T-helper 1 cell treated with Interleukin-12 subunit alpha and Interleukin-12 subunit beta and Interleukin-4 antibody, amounts not matched to agents 30 ng/mL and 1 ng/mL, for 36 hours (primary cell): ENCODE results near the gene WDR62. TPM values are rescaled to one million over a fixed set of nuclear protein-coding genes. Genes with fewer than 3 reads are reported as not detected.

Source experiments
- intact Hi-C: fragments of 100-400 bp; cut with micrococcal nuclease; formaldehyde crosslinking; loops from one replicate; pipeline ENCODE4 v1.15.1; 2024
- total RNA-seq: library from RNA; stranded (reverse); gene quantifications from 2 replicates; pipeline ENCODE4 v1.2.3, GENCODE V29; 2022

WDR62 gene
- 20.3 and 21.7 TPM in 2 replicates for total RNA-seq

GRCh38 chr19:36054733-36055686, at the start of gene WDR62:
TSS of gene WDR62 (plus strand) at chr19:36054897. CDS start at chr19:36054972, 75 bp downstream.
- intact Hi-C loops, result loop anchor here (1.0 to 2.0 kb wide), 23 partner anchors 22 to 1024 kb away; partner anchors contain the start of genes ALKBH6, ARHGAP33, CLIP3 and LIN37

- intact Hi-C loops, result no loop called here
Observed at GRCh38 chr19:36006955-36007354, 47.7 kb upstream of the WDR62 start.

- intact Hi-C loops, result no loop called here
Observed at GRCh38 chr19:36008336-36008978, 46.2 kb upstream of the WDR62 start, which contains the start of gene SYNE4. TSS of gene SYNE4 (minus strand) at chr19:36008813. CDS start at chr19:36008681, 132 bp downstream.

GRCh38 chr19:36009220-36009619, 45.5 kb upstream of the WDR62 start:
- intact Hi-C loops, result loop anchor here (1.0 kb wide), 1 partner anchor 45 kb away; the partner anchor contains the start of genes THAP8 and WDR62

GRCh38 chr19:36009633-36010379, 44.9 kb upstream of the WDR62 start:
- intact Hi-C loops, result loop anchor here (1.0 kb wide), 1 partner anchor 44 kb away; the partner anchor contains the start of genes THAP8 and WDR62

GRCh38 chr19:36010402-36010801, 44.3 kb upstream of the WDR62 start:
- intact Hi-C loops, result no loop called here

- intact Hi-C loops, result loop anchor here (1.0 to 2.0 kb wide), 16 partner anchors 18 to 385 kb away; partner anchors contain the start of genes ARHGAP33, CLIP3, COX6B1 and LIN37
Observed at GRCh38 chr19:36013280-36014011, 41.3 kb upstream of the WDR62 start.

- intact Hi-C loops, result loop anchor here (1.0 to 2.0 kb wide), 16 partner anchors 19 to 386 kb away; partner anchors contain the start of genes ARHGAP33, CLIP3, COX6B1 and LIN37
Observed at GRCh38 chr19:36014012-36014924, 40.4 kb upstream of the WDR62 start, which contains the start of gene ALKBH6. TSS of gene ALKBH6 (minus strand) at chr19:36014213. CDS start at chr19:36013397, 816 bp downstream.

GRCh38 chr19:36019061-36019670, 35.5 kb upstream of the WDR62 start:
- intact Hi-C loops, result no loop called here

- intact Hi-C loops, result no loop called here
Observed at GRCh38 chr19:36023432-36023831, 31.3 kb upstream of the WDR62 start.

GRCh38 chr19:36025541-36025940, 29.2 kb upstream of the WDR62 start:
- intact Hi-C loops, result no loop called here

GRCh38 chr19:36026091-36026876, 28.4 kb upstream of the WDR62 start:
- intact Hi-C loops, result no loop called here

GRCh38 chr19:36027696-36028095, 27.0 kb upstream of the WDR62 start:
- intact Hi-C loops, result no loop called here

GRCh38 chr19:36028313-36029041, 26.2 kb upstream of the WDR62 start:
- intact Hi-C loops, result no loop called here

GRCh38 chr19:36030264-36031148, 24.2 kb upstream of the WDR62 start:
- intact Hi-C loops, result no loop called here

GRCh38 chr19:36031308-36031707, 23.4 kb upstream of the WDR62 start:
- intact Hi-C loops, result no loop called here
